Measurements from ENCODE around the gene GAN. TPM values are rescaled to one million over a fixed set of nuclear protein-coding genes. Genes with fewer than 3 reads are reported as not detected.

The GAN gene
- polyA plus RNA-seq, 3 donors: 2.5 to 3.5 (median 2.6) TPM

DNA sequence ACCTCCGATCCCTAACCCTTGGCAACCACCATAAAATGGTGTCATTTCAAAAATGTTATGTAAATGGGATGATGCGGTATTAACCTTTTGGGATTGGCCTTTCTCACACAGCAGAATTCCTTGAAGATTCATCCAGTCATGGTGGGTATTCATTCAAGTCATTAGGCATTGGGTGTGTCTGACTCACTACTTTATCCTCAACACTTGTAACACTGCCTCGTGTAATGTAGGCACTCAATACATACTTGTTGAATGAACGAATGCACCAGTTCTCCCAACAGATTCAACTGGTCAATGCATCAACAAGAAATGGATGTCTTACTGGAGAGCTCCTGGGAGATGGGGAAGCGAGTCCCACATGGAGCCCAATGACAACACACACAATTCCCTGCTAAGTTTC is 21.8 kb upstream of the GAN start:
- no peak for DNase-seq (ENCODE audit: extremely low read depth in 1 of 11, low read depth in 9 of 11, low spot score in 4 of 11)

DNA sequence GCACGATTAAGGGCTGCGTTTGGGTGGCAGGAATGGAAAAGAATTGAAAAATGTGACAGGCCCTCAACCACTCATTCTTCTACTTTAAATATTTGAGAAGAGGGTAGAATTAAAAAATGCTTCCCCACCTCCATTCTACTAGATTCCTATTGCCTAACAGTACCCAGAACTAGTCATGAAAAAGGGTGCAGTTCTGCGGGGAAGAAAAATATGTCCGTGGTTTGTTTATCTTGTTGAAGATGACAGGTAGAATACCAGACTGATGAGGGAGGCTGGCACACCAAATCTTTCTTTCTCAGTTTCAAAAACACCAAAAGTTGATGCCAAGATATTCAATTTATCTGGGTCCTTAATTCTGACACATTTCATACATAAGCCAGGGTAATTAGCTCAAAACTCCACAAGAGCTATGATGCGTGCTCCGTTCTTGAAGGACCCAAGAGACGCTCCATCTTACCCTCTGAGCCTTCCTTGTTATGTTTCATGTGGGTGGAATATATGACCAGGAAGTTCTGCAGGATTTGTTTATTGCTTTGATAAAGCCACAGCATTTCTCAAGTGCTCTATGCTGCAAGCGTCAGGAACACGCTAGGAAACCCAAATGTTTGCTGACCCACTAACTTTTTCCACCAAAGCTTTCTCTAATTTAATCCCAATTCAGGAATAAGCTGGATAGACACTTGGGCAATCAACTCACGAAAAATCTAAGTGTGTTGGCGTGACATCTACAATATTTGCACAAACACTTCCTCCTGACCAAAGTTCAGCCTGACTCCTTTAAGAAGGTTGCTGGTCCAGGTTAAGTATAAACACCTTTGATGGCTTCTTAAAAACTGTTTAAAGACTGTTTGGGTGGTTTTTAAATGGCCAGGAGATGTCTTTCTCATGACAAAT is 20.6 kb upstream of the GAN start:
- no peak for DNase-seq (ENCODE audit: extremely low read depth in 1 of 11, low read depth in 9 of 11, low spot score in 4 of 11)

DNA sequence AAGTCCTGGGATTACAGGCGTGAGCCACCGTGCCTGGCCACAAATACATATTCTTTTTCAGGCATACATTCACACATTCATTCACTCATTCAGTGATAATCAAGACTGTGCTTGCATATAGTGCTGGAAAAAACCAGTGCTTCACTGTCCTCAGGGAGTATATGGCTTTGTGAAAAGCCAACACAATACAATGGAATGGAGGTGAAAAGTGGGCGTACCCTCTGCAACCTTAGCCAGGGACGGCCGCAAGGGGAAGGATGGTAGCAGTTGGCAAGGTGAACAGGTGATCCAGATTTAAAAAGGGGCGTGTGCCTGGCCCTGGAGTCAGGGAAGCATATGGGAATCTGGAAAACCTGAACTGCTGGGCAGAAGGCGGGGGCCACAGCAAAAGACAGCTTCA is 18.1 kb upstream of the GAN start:
- DNase-seq (ENCODE audit: extremely low read depth in 1 of 11, low read depth in 9 of 11, low spot score in 4 of 11): no peak

DNA sequence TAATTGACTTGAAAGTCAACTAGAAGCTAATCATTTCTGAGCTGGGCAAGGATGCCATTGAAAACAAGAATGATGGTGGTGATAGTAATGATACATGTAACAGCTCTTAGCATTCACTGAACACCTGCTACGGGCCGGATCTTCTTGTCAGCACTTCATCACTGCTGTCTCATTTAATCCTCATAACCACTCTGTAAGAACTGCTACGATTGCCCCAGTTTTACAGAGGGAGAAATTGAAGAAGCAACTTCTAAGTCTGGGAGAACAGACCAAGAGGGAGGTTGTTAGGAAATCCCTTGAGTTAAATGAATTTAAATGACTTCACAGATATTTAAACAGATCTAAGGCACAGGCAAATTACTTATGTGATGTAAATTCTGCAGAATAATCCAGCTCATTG is 7.0 kb upstream of the GAN start:
- no peak for DNase-seq (ENCODE audit: extremely low read depth in 1 of 11, low read depth in 9 of 11, low spot score in 4 of 11)

DNA sequence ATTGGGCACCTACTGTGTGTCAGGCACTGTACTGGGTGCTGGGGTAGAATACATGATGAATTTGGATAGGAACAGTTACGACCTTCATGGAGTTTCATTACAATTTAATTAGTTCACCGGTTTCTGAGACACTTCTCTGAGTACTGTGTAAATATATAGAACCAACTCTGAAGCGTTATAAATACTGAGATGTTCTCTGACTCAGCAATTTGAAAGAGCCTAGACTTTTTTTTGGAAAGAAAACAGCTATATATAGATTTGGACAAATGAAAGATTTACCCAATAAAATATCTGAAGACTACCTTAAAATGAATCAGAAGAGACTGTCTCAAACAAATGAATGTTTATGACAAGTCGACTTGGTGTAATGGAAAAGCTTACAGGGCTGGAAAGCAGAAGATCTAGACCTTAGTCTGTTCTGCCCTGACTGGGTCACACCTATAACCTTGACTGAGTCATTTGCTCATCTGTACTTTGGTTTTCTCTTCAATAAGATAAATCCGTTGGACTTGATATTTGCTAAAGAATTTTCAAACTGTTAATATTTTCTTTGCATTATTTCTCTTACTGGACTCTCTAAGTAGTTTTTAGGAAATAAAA is 4.6 kb upstream of the GAN start:
- DNase-seq (ENCODE audit: extremely low read depth in 1 of 11, low read depth in 9 of 11, low spot score in 4 of 11): no peak

DNA sequence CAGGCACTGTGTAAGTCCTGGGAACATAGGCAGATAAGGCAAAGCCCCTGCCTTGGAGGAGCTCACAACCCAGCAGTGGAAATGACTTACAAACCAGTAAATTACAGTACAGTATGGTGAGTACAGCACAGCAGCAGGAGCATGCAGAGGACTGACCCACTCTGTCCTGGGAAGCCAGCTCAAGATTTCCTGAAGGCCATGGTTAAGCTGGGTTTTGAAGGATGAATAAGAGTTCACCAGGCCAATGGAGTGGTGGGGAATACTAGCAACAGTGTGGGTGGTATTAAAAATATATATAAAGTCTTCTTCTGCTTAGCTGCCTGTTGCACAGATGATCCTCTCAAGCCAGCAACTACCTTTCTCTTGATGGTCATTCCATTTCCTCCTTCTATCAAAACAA is 3.0 kb upstream of the GAN start:
- DNase-seq (ENCODE audit: extremely low read depth in 1 of 11, low read depth in 9 of 11, low spot score in 4 of 11): no peak

DNA sequence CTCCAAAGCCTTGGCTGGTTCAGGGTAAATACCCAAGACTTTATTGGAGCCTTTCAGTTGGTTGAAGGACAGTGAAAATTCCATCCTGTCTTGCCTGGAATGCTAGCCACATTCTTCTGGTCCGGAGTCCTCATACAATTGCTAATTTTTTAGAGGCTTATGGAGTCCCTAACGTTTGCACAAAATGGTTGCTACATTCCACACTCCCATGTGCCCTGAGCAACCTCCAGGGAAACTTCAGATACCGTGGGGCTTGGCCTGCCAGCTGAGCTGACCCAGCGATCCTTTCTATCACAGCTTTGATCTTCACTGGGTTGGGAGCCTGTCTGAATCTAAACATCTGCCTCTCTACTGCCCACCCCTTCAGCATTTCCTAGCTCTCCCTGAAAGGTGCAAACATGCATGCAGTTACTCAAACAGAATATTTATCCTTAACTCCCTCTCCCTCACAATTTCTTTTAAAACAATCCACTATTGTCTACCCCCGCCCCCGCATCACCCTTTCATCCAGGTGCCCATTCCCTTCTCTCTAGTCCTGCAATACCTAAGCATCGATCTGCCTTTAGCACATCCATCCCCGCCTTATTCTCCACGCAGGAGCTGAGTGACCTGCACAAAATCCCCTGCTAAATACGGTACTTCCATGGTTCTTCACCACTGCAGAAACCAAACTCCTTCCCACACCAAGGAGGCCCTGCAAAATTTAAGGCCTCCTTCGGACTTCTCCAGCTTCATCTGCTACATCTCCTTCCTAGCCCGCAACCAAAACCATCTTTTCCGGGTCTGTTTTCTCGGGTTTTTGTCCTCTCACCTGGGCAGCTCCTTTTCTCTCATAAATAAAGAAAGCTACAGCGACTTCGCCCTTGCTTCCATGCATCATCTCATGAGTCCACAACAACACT is 810 bp upstream of the GAN start:
- no peak for DNase-seq (ENCODE audit: extremely low read depth in 1 of 11, low read depth in 9 of 11, low spot score in 4 of 11)

DNA sequence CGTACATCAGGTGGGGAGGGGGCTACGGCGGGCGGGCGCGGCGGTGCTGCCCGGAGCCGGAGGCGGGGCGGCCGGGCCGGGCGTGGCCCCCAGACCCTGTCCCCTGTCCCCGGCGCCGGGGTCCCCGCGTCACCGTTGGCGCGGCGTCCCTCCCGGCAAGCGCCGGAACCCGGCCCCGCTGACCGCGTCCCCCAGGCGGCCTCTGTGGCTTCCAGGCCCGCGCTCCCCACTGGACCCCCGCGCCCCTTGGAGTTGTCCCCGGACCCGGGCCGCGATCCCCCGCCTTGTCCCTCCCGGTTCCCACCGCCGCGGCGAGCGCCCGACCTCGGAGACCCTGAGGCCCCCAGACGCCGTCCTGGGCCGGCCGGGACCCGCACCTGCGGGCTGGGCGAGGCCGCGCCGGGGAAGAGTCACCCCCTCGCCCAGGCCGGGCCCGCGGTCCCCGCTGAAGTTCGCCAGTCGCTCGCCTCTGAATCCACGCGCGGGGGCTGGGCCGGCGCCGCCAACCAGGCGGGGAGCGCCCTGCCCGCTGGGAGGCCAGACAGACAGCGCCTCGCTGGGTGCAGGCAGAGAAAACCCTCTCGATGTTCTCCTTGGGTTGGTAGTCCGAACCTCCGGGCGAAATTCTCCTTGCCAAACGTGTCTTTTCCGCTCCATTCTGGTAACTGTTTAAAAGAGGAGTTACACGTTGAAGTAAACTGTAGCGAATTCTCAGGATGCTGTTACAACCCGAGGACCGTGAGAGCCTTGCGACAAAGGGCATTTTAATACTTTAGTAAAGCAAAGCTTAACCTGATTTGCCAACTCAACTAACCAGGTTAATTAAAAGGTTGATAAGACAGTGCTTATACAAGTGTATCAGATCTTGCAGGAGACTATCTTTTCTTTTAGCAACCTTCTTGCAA is 761 bp downstream of the GAN start:
- peak in 7 of 11 donors; percentile 34 to 46 (median 37) for DNase-seq (ENCODE audit: extremely low read depth in 1 of 11, low read depth in 9 of 11, low spot score in 4 of 11)

DNA sequence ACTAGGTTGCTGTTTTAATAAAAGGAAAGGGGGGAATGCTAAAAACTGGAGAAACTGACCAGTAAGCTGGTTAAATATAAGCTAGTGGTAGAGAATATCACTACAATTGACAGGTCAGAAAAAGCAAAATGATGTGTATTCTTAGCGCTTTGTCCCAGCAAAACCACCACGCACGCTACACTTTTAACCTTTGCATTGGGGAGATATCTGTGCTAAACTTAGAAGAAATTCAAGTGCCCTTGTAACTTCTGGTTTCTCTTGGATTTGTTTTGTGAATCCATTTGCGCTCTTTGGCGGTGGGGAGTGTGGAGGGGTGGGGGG is 1.4 kb downstream of the GAN start:
- DNase-seq (ENCODE audit: extremely low read depth in 1 of 11, low read depth in 9 of 11, low spot score in 4 of 11): no peak

DNA sequence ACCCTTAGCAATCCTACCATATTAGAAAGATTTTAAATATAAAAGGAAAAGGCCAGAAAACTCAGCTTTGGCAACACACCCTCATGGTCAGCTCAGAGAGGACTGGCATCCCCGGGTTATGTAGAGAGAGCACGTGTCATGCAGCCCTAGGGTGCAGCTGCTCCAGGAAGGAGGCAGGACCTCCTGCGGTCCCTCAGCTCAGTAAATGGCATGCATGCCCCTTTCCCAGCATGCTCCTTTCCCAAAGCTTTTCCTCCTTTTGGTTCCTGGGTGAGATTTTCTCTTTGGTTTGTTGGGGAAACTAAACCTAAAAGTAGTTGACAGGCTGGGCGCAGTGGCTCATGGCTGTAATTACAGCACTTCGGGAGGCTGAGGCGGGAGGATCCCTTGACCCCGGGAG is 3.9 kb downstream of the GAN start:
- no peak for DNase-seq (ENCODE audit: extremely low read depth in 1 of 11, low read depth in 9 of 11, low spot score in 4 of 11)

DNA sequence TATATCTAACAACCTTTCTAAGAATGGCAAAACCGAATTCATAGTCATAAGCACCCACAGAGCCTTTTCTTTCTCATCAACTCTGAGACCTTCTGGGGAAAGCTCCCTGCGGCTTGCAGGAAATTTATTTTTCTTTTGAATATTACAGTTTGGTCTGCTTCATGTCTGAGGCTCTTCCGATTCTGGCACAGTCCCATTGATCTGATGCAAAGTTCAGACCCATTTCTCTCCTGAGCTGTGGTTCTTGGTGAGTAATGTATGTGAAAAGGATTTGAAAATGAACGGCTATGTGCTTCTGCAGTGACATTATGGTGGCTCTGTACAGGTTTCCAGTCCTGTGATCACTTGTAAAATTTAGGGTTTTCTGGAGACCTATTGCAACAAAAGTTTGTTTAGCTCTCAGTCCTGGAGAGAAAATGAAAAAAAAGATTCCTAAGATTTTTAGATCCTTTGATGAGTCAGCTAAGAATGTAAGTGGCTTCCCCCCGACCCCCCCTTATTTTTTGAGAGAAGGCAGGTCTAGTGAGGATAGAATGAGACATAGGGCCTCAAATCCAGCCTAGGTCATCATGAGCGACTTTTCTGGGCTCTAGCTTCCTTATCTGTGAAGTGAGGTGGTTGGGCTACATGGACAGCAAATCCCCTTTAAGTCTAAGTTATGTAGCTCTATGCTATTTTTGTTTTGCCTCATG is 4.6 kb downstream of the GAN start:
- DNase-seq (ENCODE audit: extremely low read depth in 1 of 11, low read depth in 9 of 11, low spot score in 4 of 11): no peak

DNA sequence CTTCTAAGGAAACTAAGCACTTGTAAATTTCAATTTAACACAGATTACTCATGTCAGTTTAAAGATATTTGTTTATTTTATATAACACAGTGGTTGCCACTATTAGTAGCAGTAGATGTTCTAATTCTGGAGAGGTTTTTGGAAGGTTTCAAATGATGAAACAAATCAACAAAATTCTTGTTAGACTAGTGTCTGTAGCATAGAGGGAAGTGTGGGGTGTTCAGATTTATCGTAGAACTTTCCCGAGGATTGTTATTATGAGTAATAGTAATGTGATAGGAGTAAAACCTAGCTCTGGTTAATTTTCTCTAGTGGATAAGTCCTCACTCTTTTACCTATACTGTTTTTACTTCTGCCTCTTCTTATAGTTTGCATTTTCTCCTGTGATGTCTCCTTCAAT is 6.3 kb downstream of the GAN start:
- no peak for DNase-seq (ENCODE audit: extremely low read depth in 1 of 11, low read depth in 9 of 11, low spot score in 4 of 11)

DNA sequence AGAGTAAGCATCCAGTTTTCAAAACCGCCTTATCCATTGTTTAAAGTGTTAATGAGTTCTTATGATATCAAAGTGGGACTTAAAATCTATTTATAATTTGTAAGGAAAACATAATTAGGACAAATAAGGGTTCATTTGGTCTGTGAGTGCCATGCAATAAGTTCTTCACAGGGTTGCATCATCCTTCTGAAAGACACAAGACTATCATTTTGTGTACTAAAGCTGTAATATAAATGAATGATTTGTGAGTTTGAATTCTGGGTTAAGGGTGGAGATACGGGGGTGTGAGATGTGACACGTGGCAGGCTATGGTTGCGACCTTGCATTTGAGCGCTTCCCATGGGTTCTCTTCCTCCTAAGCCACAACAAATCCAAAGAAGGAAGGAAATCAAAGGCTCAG is 6.8 kb downstream of the GAN start:
- no peak for DNase-seq (ENCODE audit: extremely low read depth in 1 of 11, low read depth in 9 of 11, low spot score in 4 of 11)

DNA sequence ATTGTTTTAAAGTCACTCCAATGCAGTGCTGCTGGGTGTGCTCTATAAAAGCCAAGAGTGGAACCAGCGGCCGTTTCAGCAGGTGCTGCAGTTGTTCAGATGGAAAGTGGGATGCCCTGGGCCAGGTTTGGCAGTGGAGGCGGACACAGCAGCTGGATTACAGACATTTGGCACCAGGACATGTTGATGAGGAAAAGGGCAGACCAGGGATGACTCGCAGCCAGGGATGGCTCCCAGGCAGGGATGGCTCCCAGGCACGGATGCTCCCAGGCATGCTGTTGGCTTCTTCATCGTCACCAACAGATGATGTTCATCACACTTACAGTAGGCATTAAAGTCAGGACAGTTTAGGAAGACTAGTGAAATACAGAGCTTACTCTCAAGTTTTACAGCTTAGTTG is 10.0 kb downstream of the GAN start:
- DNase-seq (ENCODE audit: extremely low read depth in 1 of 11, low read depth in 9 of 11, low spot score in 4 of 11): no peak

DNA sequence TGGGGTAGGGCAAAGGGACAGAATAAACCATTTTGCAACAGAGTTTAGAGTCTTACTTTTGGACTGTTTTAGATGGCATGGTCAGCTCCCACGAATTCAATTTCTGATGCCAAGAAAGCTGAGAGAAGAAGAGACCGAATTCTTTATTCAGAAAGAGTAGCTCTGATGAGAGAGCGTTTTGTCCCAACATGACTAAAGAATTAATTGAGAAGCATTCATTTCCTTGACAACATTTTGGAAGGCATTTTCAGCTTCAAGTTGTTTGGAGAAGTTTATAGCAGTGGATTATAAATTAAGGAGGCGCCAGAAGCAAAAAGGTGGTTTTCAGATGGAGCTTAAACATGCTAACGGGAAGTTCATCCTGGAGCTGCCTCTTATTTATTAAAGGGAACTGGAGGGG is 12.2 kb downstream of the GAN start:
- no peak for DNase-seq (ENCODE audit: extremely low read depth in 1 of 11, low read depth in 9 of 11, low spot score in 4 of 11)

DNA sequence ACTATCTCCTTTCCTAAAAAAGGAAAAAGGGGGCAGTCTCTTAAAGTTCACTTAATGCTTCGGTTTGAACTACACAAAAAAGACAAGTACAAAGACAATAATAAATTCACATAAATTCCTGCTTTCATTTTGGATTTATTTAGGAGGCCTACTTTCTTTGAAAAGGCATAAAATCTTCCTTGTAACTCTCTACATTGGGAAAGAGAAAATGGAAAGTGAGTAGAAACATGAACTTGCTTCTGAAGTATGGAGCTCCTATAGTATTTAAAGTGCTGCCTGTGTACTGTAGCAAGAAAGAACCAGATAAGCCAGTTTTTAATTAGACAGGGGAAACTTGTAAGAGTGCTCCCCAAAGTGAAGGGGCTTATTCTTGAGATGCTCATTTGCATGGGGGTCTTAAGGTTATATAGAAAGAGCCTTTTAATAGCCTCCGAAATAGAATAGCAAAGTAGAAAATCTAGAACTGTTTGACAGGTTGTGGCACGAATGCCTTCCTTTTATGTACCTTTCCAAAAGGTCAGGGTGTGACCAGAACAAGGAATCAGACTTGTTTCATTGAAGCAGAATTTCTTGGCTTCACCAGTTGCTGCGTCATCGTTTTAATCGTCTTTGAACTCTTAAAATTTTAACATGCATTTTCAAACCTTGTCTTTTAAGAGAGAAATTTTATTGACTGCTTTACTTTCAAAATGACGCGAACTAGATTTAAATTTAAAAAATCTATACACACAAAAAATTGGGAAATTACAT is 12.9 kb downstream of the GAN start:
- no peak for DNase-seq (ENCODE audit: extremely low read depth in 1 of 11, low read depth in 9 of 11, low spot score in 4 of 11)

DNA sequence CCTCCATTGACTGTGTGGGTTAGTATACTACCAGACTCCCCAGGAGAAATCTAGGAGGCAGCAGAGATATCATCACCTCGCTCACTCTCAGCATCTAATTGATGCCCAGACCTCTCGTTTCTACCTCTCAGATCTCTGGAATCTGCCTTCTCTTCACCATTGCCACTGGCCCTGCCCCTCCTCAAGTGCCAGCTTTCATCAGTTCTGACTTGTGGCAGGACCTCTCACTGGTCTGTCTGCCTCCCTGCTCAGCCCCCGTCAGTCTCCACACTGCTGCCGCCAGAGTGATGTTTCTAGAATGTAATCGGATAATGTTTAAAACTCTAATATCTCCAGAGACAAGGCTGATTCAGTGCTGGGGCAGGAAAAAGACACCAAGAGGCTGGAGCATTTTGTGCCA is 15.2 kb downstream of the GAN start:
- no peak for DNase-seq (ENCODE audit: extremely low read depth in 1 of 11, low read depth in 9 of 11, low spot score in 4 of 11)

DNA sequence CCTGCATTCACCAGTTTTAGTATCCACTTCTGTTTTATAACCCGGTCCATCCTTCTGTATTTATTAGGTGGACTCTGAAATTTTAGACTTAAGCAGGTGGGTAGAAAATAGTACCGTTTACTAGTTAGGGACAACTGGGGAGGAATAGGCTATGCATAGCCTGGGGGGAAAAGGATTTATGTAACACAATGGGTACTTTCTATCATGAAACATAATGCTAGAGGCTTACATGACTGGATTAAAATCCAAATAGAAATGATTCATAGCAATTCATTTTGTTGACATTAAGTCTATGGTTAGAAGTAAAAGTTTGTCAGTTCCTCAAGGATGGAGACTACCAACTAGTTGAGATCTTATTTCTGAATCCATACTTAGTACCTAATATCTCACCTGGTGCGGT is 18.6 kb downstream of the GAN start:
- no peak for DNase-seq (ENCODE audit: extremely low read depth in 1 of 11, low read depth in 9 of 11, low spot score in 4 of 11)
